ENCODE data around the gene PLA2G7. TPM values are rescaled to one million over a fixed set of nuclear protein-coding genes. Genes with fewer than 3 reads are reported as not detected.

The PLA2G7 gene
- total and polyA plus RNA-seq, 10 of the 15 experiments (the other 5 are each of a cell fraction or from before 2014, with no cell fraction given) = not detected

- no peak for TF ChIP-seq ZNF207 (IDR thresholded peaks at IDR 0.05; ENCODE audit: borderline replicate concordance)
- 0 out of 2 replicates have a peak, but pooled peaks have one; percentile 6 for TF ChIP-seq RAD21 (IDR thresholded peaks at IDR 0.05; ENCODE audit: insufficient read depth, low read depth, low read length)
- TF ChIP-seq YBX1 (IDR thresholded peaks at IDR 0.05) = no peak
- TF ChIP-seq ZNF622 (IDR thresholded peaks at IDR 0.05) = no peak
- TF ChIP-seq BMI1 (IDR thresholded peaks at IDR 0.05; ENCODE audit: borderline replicate concordance) = no peak
- TF ChIP-seq, protein P1, sequence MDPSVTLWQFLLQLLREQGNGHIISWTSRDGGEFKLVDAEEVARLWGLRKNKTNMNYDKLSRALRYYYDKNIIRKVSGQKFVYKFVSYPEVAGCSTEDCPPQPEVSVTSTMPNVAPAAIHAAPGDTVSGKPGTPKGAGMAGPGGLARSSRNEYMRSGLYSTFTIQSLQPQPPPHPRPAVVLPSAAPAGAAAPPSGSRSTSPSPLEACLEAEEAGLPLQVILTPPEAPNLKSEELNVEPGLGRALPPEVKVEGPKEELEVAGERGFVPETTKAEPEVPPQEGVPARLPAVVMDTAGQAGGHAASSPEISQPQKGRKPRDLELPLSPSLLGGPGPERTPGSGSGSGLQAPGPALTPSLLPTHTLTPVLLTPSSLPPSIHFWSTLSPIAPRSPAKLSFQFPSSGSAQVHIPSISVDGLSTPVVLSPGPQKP (IDR thresholded peaks at IDR 0.05; ENCODE audit: low read depth, low read length) = no peak
- TF ChIP-seq, protein P2, sequence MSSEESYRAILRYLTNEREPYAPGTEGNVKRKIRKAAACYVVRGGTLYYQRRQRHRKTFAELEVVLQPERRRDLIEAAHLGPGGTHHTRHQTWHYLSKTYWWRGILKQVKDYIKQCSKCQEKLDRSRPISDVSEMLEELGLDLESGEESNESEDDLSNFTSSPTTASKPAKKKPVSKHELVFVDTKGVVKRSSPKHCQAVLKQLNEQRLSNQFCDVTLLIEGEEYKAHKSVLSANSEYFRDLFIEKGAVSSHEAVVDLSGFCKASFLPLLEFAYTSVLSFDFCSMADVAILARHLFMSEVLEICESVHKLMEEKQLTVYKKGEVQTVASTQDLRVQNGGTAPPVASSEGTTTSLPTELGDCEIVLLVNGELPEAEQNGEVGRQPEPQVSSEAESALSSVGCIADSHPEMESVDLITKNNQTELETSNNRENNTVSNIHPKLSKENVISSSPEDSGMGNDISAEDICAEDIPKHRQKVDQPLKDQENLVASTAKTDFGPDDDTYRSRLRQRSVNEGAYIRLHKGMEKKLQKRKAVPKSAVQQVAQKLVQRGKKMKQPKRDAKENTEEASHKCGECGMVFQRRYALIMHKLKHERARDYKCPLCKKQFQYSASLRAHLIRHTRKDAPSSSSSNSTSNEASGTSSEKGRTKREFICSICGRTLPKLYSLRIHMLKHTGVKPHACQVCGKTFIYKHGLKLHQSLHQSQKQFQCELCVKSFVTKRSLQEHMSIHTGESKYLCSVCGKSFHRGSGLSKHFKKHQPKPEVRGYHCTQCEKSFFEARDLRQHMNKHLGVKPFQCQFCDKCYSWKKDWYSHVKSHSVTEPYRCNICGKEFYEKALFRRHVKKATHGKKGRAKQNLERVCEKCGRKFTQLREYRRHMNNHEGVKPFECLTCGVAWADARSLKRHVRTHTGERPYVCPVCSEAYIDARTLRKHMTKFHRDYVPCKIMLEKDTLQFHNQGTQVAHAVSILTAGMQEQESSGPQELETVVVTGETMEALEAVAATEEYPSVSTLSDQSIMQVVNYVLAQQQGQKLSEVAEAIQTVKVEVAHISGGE (CRISPR knock-in tag; IDR thresholded peaks at IDR 0.05) = no peak
Measured at GRCh38 chr6:46677314-46677654, 57.9 kb downstream of the PLA2G7 start (continued).

DNA sequence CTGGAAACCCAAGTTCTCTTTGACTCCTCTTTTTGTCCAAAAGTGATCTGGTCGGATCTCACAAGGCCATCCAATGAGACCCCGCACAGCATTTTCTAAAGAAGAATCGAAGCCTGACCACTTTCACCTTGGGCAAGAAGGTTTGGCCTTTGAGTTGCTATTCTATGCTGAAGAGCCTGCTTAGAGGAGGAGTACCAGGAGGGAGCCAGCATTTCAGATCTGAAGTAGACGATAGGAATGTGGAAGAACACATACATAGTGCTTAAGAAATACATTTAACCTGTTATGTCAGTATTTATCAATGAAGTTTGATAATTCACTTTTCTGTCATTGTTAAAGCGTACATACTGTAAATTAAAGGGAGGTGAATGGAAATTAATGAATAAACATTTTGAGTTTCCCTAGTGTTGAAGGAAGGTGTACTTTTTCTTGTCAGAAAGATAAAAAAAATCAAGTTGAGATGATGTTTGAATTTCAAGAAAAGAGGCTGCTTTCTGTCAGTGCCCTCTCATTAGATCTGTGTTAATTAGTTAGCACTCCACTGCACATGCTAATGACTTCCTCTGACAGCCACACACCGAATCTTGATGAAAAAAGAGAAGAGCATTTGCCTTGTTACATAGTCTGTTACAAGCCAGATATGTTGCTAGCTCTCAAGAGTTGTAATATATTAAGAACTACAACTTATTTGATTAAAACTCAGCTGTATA, 58.4 kb downstream of the PLA2G7 start:
- POLR2A ChIA-PET = no interaction called here
- Histone ChIP-seq H3K9ac (ENCODE audit: control insufficient read depth, insufficient read depth, low read length) (no peak overlapping the region), H3K4me3 (no peak overlapping the region), H3K36me3 (ENCODE audit: control insufficient read depth in 2 of 2, insufficient read depth in 2 of 2, low read length in 1 of 2) (no peaks in the 10 kb centered on the region), H2AFZ (ENCODE audit: control insufficient read depth, low read depth, low read length) (no peak overlapping the region), H3K27ac (ENCODE audit: control insufficient read depth, insufficient read depth) (no peak overlapping the region), H3K79me2 (ENCODE audit: control insufficient read depth, insufficient read depth, low read length) (no peaks in the 10 kb centered on the region), H3K4me2 (ENCODE audit: control insufficient read depth, insufficient read depth) (no peak overlapping the region), H3K4me1 (ENCODE audit: control insufficient read depth, insufficient read depth, low read length) (no peaks in the 10 kb centered on the region), H3K27me3 (replicated peaks in 1 of 2; ENCODE audit: control insufficient read depth in 2 of 2, insufficient read depth in 2 of 2, low read length in 1 of 2) (no peaks in the 10 kb centered on the region; a peak in 1 of 4 replicates), H4K20me1 (ENCODE audit: control insufficient read depth, insufficient read depth) (no peaks in the 10 kb centered on the region), H3K9me3 (replicated peaks; ENCODE audit: control insufficient read depth, insufficient read depth, low read length) (no peaks in the 10 kb centered on the region)
- TF ChIP-seq MTA2 (IDR thresholded peaks at IDR 0.05; ENCODE audit: low read depth) (peak; percentile 52; the same call in 1 of the 2 replicates), MYB (IDR thresholded peaks at IDR 0.05; ENCODE audit: borderline replicate concordance, low read depth, low read length) (no peak)
- 17% methylated on average over 6 of the region's 6 CpGs for WGBS (ENCODE audit: insufficient coverage, insufficient replicate concordance, low lambda C conversion rate, missing lambda C conversion rate)
- DNase-seq (ENCODE audit: low read depth, low spot score) (no peak), ATAC-seq (no peak), FAIRE-seq (no peak)
- CTCF ChIA-PET = no interaction called here
- BruUV-seq (replicated peaks) = no TSS peak
- intact Hi-C loops (cut with micrococcal nuclease; ENCODE audit: unreplicated experiment) (no loop called here), in situ Hi-C loops (cut with MboI) (no loop called here)
- RAD21 ChIA-PET (ENCODE audit: unreplicated experiment) = no interaction called here
- SMC1A ChIA-PET (ENCODE audit: uncharacterized antibody, unreplicated experiment) = no interaction called here

Measured in GM12878 (cell line).